Gastroesophageal sphincter (tissue), 3 donors: ENCODE results near the gene WDR20.

Experiments used
- CTCF ChIP-seq, 4 experiments: fragments of 200-600 bp in 2 of 4; fragments of 450-650 bp in 2 of 4; sonication (generic) in 1 of 4; IDR thresholded peaks; one replicate each; pipeline ENCODE4 v1.5.1; 2017 to 2019; ENCODE audit warnings: antibody characterized with exemption in 4 of 4, mild to moderate bottlenecking in 2 of 4, moderate library complexity in 2 of 4
- EP300 ChIP-seq: sonication (generic); formaldehyde crosslinking; IDR thresholded peaks from one replicate; pipeline ENCODE4 v1.6.1; 2017; ENCODE audit warnings: antibody characterized with exemption, mild to moderate bottlenecking

- no peak for TF ChIP-seq CTCF (IDR thresholded peaks at IDR 0.05)
- no peak for TF ChIP-seq EP300
Measured at GRCh38 chr14:102103062-102103695, 36.5 kb upstream of the WDR20 start.
